ENCODE results near the gene ALKBH3.

Gene ALKBH3

DNA sequence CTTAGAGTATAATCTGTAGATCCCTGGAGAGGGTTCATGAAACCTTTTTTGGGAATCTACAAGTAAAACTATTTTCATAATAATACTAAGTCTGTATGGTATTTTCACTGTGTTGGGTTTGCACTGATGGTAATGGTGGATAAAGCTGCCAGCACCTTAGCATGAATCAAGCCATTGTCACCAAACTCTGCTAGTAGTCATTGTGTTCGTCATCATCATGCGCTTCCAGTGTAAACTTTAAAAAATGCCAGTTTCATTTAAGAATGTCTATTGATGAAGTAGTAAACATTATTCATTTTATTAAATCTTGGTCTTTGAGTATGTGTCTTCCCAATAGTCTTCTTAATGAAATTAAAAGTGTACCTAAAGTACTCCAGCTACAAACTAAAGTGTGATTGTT is 15.0 kb downstream of the ALKBH3 start:
- no peak for DNase-seq

DNA sequence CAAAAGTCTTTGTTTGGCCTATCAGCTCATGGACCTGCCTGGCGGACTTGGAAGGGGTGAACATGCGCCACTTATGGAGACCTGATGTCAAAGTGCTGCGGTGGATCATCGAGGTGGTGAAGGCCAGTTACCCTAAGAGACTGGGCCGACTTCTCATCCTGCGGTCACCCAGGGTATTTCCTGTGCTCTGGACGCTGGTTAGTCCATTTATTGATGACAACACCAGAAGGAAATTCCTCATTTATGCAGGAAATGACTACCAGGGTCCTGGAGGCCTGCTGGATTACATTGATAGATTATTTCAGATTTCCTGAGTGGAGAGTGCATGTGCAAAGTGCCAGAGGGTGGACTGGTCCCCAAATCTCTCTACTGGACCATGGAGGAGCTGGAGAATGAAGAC is 17.9 kb downstream of the ALKBH3 start:
- no peak for DNase-seq

DNA sequence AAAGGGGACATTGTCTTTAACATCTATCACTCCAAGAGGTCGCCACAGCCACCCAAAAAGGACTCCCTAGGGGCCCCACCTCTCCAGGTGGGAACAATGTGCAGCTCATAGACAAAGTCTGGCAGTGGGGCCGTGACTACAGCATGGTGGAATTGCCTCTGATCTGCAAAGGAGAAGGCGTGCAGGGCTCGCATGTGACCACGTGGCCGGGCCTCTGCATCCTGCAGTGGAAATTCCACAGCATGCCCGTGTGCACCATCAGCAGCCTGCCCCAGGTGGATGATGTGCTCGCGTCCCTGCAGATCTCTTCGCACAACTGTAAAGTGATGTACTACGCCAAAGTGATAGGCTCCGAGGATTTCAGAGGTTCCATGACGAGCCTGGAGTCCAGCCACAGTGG is 18.5 kb downstream of the ALKBH3 start:
- no peak for DNase-seq

DNA sequence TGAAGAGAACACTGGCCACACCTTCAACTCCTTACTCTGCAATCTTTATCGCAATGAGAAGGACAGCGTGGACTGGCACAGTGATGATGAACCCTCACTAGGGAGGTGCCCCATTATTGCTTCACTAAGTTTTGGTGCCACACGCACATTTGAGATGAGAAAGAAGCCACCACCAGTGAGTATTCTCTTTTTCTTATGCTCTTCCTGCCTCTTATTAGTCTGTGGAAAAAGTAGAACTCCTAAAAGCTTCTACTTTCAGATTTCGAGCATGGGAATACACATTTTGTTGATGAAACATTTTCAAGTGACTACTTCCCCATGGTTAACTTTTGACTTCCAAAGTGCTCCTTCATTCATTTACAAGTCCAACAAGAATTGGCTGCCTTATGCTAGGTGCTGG is 20.9 kb downstream of the ALKBH3 start:
- DNase-seq = no peak

DNA sequence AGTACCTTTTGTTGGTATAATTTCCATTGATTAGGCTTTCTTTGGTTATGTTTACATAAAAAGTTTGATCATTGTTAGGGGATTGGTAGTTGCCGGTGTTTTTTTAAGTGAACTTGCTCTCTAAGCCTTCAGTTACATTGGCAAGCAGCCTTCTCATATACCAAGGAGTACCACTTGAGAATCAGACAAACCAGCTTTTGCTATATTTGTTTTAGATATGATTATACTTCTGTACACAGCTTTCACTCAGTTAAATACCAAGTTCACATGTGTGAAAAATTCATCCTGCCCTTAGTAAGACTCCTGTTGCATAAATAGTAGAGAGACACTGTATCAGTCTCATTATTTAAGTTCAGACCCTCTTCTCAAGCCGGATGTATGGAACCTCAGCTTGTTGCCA is 22.4 kb downstream of the ALKBH3 start:
- DNase-seq = no peak

DNA sequence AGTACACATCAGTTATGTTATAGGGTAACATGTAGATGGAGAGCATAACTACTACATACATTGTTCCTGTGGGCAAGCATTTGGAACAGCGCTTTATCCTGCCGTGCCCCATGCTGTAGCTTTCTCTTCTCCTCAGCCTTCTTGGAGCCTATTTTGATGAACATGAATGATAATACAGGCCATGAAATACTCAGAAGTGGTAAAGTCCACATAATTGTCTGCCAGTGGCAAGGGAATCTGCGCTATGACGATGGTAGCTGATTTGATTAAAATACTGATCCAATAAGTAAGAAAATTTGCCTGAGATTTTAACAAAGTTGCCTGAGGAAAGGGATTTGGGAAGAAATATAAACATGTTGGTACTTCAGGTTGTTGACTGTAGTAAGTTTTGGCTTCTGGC is 23.3 kb downstream of the ALKBH3 start:
- no peak for DNase-seq

DNA sequence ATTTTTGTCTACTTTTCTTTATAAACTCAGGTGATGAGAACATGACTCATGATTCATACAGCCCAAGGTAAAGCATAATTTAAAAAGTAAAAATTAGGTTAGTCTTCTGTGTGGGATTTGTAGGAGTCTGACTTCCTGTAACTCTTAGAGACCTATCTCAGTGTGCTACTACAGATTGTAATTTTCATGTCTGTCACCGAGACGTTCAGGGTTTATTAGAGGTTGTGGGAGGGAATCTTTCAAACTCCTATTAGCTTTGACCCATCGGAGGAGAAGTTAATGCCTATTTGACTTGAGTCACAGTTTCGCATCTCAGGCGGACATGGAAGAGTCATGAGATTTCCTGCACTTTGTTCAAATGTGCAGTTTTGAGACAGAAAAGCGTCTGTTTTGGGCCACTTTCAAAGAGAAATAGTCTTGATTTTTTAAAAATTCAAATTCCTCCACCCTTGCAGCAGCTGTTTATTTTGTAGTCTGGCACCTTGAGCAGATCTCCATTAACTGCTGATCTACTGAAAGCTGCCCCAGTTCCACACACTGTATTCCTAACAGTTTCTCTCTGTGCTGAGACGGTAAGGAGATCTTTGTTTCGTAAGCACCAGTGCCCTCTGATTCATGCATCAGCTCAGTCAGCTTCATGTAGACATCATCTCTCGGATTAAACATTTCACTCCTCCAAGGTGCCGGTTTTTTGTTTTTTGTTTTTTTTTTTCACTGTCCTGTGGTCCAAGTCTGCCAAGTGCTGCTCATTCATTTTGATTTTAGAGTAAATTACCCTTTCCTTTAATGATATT is 24.3 kb downstream of the ALKBH3 start:
- DNase-seq = no peak

DNA sequence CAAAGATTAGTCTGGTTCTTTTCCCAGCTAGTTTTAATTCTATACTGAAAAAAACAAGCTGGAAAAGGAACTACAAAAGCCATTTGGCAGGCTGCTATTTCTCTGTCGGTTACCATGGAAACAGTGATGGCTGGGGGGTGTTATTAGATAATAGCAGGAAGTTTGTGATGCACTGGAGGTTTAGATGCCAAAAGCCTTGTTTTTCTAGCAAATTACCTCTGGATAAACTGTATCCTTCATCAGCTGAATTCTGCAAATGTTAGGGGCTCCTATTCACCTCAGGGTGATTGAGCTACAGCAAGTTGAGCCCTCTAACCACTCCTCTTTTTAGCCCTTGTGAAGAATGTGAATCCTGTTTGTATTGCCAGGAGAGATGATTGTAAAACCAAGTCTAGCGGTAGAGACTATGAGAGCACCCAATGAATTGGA is 25.2 kb downstream of the ALKBH3 start:
- no peak for DNase-seq

DNA sequence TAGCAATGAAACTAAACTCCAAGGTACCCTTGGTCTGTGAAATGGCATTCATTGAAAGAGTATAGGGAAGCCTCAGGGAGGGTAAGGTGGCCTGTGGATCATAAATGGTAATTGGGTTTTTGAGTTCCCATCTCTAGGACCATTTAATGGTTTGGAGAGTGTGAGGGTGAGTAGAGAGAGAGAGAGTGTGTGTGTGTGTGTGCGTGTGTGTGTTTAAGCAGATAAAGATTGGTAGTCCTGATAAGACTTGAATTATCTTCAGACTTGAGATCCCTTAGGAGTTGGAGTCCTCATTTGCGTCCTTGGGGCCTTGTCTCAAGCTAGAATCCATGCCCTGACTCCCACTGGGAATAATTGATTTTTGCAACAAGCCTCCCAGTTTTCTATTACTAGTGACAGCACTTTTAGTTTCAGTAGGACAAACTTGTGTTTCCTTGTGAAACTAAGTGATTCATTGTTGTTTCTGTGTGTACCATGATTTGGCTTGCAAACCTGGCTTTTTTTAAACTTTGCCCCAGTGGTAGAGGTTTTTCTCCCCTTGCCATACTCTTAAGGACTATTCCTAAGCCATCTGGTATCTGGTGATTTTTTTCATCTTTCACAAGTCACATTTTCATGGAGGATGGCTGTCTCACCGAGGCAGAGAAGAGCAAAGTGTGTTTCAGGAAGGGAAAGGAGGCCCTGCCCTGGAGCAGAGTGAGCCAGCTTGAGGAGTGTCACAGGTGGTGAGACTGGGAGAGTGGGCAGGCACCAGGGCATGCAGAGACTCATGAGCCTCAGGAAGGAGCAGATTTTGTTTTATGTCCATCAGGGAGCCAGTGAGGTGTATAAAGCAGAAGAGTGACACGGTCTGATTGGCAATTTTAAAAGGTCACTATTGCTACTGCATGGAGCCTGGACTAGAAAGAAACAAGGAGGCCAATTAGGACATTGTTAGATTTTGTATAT is 26.7 kb downstream of the ALKBH3 start:
- no peak for DNase-seq

DNA sequence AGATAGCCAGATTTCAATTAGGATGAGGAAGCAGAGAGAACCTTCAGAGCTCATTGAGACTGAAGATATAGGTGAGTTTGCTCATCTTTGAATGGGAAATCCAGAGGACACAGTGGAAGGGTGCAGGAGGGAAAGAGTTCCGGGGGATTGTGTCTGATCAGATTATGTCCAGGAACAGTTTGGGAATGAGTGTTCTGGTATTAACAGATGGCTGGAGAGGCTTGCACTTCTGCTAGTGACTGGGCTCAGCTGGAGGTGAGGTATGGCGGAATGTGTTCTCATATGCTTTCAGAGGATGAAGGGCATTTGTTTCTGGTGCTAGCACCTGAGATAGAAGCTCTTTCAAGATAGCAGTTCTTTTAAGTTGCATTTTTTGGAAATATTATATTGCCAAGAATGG is 27.6 kb downstream of the ALKBH3 start:
- DNase-seq = no peak

DNA sequence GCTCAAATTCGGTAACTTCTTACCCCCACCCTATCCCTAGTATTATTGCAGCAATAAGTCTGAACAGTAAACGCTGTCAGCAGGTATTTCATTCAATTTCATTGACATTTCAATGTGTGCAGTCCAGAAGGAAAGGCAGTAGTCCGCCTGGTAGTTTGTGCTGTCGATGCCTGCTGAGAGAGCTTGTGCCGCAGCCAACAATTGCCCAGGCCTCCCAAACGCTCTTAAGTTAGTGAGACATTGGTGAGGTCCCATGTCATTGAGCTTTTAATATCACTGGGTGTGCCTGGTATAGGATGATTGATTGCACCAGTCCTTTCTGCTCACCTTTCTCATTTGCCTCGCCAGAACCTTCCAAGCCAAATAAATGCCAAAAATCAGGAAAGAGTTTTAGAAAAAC is 28.1 kb downstream of the ALKBH3 start:
- no peak for DNase-seq

DNA sequence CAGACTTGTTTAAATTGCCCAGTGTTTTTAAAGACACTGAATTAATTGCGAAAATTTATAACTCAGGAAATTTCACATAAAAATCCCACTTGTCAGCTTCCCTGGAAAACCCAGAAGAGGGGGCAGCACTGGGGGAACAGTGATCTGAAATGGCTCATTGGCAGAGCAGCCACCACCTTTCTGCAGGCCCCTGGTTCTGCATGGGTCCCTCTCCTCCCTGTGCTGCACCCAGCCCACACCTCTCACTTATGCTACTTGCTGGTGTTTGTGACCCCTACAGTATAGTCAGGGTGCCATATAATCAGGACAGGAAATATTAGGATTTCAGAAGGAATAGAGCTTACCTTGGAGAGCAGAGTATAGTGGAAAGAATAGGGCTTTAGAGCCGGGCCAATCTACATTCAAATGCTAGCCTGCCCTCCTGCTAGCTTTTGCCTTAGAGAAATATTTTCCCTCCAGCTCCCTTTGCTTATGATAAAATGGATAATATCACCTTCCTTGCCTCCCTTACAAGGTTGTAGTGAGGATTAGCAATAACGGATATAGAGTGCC is 33.3 kb downstream of the ALKBH3 start:
- no peak for DNase-seq

DNA sequence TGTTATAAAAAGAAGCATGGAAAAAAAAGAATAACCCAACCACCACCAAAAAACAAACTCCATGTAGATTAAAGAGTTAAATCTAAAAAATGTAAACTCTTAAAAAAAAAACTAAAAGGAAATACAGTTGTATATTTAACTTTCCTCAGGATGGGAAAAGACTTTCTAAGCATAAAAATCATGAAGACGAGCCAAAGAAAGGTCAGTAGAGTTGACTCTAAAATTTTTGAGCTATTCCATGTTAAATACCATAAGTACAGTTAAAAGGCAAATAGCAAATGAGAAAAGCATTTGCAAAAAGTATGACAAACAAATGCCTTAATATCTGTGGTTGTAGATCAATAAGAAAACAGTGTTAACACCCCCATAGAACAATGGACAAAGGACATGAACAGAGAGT is 33.8 kb downstream of the ALKBH3 start:
- no peak for DNase-seq

DNA sequence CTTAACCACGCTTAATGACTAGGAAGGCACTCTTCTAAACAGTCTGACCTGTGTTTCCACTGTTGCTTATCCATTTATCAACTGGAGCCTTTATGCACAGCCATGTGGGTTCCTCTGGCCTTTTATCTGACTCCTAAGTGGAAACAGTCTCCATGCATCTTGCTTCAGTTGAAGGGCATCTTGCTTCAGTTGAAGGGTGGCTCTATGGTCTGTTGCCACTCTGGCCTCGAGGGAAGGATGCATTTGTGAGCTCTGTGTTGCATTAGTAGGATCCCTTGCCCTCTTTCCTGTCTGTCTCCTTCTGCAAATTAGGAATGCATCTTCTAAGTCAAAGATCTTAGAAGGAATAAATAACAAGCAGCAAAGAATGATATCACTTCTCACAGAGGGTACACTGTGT is 36.0 kb downstream of the ALKBH3 start:
- DNase-seq = no peak

DNA sequence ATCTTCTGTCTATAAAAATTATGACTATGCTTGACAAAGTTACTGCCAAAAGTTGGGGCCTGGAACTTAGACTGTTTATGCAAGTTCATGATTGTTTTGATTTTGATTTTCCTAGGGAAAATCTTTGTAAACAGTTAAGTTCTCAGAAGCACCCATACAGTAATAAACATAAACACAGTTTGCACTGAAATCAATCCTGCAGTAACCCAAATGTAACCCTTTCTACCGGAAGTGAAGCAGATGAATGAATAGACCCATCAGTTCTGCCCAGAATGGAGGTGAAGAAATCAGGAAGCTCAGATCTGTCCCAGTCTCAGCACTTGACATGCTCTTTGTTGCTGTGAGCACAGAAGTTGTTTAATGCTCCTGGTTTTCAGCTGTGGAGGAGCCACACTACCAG is 37.2 kb downstream of the ALKBH3 start:
- DNase-seq = no peak

DNA sequence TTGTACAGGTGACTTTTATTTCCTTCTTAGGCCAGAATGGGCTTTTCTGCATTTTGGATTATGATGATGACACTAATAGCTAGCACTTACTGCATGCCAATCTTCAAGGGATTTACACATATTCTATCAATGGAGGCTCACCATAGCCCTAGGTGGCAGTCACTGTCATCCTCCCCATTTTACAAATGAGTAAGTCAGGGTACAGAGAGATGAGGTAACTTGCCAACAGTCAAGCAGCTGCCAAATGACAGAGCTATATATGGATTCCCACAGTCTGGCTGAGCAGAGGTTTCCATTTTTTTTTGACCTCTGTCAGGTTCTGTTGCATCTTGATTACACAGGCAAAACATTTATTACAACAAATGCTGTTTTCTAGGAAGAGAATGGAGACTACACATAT is 38.0 kb downstream of the ALKBH3 start:
- no peak for DNase-seq

DNA sequence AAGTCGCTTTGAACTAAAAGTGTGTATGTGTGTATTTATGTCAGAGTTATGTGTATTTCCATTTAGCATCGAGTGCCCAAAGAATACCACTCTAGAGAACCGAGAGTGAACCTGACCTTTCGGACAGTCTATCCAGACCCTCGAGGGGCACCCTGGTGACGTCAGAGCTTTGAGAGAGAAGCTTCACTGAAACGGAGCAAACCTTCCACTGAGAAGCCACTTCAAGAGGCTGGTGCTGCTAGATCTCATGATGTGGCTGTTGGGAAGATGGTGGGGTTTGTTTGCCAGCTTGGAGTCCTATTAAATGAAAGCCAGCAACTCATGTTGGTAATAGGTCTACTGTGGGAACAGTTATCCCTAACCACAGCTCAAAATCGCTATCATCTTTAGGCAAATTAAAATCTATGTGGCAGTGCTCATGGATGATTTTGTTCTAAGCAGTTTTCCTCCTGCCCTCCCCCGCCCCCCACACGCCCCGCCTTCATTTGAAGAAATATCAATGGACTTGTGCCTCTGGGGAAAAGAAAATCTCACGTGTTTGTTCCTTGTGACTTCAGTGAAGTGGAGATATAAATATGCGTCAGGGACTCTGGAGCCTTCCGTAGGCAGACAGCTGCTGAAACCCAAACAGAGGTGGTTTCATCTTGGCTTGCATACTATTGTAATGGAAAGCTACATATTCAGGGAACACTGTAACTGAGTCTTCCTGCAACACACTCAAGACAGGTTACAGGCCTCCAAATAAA is 39.4 kb downstream of the ALKBH3 start:
- DNase-seq = no peak

DNA sequence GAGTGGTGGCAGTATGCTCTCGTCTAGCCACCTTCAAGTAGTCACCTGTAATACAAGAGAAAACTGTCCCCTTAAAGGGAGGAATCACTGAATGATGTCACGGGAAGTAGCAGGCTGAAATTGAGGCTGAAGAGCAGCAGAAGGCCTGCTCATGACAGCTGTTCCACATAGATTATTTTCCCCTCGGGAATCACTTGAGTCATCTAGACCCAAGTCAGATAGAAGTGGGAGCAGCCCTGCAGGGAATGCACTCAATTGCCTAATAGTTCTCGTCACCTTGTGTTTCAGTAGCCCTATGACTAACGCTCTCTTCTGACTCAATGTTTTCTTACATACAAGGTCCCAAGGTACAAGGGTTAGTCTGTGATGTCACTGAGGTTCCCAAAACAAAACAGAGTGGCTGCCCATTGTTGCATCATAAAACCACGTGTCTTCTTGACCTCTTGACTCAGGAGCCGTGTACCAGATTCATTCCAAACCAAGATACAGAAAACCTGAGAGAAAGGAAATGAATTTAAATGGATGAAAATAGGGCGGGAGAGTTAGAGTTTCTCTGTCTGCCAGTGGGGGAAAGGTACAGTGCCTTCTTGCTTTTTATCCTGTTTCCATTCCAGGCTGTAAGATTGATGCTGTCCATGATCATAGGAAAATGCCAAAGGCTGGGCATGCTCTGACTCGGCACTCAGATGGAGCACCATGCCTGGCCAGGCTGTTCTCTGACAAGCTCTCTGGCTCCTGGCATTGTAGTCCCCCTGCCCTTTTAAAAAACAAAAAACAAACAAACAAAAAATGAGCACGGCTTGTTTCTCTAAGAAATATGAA is 40.2 kb downstream of the ALKBH3 start:
- DNase-seq = peak; percentile 99

DNA sequence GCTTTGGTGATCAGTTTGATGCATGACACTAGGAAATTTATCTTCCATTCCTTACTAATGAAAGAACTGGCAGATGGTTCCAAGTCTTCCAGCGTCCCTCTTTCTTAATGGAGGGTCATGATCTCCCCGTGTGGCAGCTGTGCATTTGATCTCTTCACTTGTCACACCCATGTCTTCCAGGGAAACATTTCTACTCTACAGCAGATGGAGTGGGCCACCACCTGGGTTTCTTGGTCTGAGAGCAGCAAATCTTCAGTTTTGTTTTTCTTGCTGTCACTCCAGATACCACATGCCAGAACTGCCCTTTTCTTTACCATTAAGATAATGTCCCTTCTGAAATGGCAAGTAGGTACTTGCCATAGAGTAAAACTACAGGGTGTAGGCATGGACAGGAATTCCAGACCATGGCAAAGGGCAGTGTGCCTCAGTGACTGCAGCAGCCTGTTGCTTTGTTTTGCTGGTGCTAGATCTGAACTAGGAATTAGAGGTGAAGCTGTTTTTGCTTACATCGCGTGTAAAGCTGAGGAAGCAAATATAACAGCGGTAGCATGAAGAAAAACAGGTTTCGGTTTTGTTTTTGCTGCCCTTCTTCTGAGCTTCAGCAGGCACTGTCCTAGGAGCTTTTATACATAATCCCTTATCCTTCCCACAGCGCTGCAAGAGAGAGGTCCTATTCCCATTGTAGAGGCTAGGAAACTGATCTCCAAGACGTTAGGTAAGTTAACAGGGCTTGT is 41.1 kb downstream of the ALKBH3 start:
- no peak for DNase-seq

DNA sequence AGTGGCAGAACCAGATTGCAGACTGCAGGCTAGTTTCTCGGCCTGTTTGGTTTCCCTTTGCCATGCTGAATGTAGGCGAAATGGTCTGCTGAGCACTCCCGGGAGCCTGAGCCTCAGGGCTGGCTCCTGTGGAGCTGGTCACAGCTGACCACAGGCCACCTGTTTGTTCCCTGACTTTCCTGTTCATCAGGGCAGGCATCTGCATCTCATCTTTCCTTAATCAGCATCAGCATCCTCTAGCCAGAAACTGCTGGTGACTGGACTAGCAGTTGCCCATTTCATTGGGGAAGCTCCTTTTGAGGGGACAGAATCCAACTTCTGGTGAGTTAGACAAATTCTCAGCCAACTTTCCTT is 41.6 kb downstream of the ALKBH3 start:
- no peak for DNase-seq

DNA sequence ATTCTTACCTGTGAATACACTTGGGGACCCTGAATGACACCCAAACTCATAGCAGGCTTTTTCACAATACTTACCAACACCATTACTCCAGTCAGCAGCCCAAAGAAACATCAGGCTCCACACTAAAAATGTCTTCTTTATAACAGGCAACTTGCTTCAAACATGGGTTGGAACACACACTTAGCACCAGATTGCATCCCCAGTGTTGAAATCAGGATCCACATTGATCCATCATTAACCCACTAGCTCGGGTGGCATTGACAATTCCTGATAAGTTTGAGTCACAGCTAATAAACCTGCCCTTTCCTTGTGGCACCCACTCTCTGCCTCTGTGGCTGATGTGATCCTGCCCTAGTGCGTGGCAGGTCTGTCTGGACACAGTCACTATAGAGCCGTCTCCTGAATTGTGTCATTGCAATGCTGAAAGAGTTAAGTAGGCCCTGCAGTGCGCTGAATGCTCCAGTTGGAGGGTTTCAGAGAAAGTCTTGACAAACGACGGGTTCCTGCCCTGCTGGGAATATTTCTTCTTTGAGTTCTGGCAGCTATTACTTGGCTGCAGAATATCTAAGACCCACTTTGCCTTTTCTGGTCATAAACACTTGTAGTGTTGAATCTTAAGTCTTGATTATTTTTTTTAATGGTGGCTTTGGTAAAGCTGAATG is 42.2 kb downstream of the ALKBH3 start:
- peak; percentile 73 for DNase-seq

Data from fibroblast of skin of back (primary cell).